ENCODE measurements around the gene ATG4D.
"Not testable (repeated sequence)": the region's sequence is repeated elsewhere in the genome, so short reads cannot be mapped to it uniquely, and the experiment has no call there.

The ATG4D gene

GRCh38 chr19:10518444-10519361 is 25.0 kb upstream of the ATG4D start:
- DNase-seq (ENCODE audit: low read depth in 3 of 3, low spot score in 1 of 3), result no peak

DNA sequence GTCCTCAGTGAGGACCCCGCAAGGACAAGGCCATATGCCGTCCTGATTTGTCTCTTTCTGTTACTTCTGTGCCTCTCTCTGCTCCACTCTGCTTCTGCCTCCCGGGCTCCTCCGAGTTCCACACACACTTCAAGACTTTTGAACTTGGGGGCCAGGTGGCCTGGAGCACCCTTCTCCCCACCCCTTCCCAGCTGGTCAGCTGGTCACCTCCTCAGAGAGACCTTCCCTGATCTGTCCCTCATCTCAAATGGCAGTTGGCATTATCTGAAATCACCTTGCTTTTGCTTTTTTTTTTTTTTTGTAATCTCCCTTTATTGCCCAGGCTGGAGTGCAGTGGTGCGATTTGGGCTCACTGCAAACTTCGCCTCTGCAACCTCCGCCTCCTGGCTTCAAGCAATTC is 24.3 kb upstream of the ATG4D start:
- DNase-seq (ENCODE audit: low read depth in 3 of 3, low spot score in 1 of 3), result no peak

GRCh38 chr19:10520652-10521318 is 22.9 kb upstream of the ATG4D start:
- DNase-seq (ENCODE audit: low read depth in 3 of 3, low spot score in 1 of 3), result no peak

DNA sequence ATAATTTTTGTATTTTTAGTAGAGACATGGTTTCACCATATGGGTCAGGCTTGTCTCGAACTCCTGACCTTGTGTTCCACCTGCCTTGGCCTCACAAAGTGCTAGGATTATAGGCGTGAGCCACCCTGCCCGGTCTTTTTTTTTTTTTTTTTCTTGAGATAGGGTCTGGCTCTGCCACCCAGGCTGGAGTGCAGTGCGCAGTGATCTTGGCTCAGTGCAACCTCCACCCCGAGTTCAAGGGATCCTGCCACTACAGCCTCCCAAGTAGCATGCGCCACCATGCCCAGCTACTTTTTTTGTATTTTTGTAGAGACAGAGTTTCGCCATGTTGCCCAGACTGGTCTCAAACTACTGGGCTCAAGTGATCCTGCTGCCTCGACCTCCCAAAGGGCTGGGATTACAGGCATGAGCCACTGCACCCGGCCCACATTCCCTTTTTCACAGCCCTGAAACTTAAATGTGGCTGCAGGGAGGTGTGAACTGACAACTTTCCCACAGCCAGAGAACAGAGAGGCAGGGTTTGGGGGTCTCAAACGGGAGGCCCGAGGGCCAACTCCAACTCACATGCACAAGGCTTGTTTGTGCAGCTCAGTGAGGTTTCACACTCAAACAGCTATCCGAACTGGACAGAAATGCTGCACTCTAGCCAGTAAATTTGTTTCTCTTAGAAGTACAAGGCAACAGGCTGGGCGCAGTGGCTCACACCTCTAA is 22.1 kb upstream of the ATG4D start:
- DNase-seq (ENCODE audit: low read depth in 3 of 3, low spot score in 1 of 3), result no peak

DNA sequence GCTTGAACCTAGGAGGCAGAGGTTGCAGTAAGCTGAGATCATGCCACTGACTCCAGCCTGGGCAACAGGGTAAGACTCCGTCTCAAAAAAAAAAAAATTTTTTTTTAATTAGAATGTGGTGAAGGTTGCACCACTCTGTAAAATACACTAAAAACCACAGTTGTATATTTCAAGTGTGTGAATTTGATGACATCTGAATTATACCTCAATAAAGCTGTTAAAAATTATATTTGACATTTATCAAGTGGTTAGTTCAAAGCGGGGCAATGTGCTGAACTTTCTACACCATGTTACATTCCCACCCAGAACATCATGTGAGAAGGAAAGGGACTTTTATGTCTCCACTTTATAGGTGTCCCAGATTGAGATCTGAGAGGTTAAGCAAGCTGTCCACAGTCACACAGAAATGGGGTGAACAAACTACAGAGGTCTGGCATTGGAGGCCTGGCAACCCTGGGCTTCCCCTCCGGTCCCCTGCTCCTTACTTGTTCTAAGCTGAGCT is 20.5 kb upstream of the ATG4D start:
- DNase-seq (ENCODE audit: low read depth in 3 of 3, low spot score in 1 of 3), result no peak

DNA sequence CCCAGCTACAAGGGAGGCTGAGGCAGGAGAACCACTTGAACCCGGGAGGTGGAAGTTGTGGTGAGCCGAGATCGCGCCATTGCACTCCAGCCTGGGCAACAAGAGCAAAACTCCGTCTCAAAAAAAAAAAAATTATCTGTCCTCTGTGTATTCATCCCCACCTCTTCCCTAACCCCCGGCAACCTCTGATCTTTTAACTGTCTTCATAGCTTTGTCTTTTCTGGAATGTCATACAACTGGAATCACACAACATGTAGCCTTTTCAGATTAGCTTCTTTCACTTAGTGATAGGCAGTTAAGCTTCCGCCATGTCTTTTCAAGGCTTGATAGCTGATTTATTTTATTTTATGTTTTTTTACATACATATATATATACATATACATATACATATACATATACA is 18.1 kb upstream of the ATG4D start:
- DNase-seq (ENCODE audit: low read depth in 3 of 3, low spot score in 1 of 3), result no peak

DNA sequence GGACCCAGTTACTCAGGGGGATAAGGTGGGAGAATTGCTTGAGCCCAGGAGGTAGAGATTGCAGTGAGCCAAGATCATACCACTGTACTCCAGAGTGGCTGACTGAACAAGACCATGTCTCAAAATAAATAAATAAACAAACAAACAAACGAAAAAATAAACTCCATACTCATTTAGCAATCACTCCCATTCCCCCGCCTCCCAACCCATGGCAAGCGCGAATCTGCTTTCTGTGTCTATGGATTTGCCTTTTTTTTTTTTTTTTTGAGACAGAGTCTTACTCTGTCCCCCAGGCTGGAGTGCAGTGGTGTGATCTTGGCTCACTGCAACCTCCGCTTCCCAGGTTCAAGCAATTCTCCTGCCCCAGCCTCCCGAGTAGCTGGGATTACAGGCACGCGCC is 16.8 kb upstream of the ATG4D start:
- not testable (repeated sequence) for DNase-seq (ENCODE audit: low read depth in 3 of 3, low spot score in 1 of 3)

GRCh38 chr19:10532457-10532856 is 11.2 kb upstream of the ATG4D start:
- DNase-seq (ENCODE audit: low read depth in 3 of 3, low spot score in 1 of 3), result no peak

DNA sequence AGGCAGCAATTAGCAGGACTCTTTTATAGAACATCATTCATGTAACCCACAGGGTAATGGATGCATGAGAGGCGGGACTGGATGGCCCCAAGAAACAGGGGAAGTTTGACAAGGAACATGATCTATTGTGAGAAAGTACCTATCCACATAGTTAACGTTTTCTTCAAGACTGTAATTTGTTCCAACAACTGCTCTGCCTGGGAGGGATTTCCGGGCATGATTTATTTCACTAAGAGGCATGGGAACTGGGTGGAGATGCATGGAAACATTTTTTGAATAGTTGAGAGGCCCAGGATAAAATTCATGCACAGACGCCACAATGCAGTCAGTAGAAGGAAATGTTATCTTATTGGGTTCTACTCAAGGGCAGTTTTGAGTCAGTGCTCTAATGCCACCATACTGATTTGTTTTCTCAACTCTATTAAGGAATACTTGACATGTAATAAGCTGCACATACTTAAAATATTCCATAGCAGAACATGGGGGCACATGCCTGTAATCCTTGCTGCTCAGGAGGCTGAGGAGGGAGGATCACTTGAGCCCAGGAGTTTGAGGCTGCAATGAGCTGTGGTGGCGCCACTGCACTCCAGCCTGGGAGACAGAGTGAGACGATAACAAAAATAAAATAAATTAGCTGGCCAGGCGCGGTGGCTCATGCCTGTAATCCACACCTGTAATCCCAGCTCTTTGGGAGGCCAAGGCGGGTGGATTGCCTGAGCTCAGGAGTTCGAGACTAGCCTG is 9.9 kb upstream of the ATG4D start:
- DNase-seq (ENCODE audit: low read depth in 3 of 3, low spot score in 1 of 3), result no peak

DNA sequence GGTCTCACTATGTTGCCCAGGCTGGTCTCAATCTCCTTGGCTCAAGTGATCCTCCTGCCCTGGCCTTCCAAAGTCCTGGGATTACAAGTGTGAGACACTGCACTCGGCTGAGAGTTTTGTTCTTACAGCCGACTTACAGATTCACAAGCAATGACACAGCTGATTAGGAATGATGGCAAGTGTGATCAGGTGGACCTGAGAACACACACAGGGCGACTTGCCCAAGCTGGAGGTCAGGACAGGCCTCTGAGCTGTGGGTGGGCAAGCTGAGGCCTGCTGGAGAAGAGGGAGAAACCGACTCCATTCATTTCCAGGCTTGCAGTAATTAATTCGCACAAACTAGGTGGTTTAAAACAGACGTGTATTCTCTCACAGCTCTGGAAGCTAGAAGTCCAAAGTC is 8.1 kb upstream of the ATG4D start:
- no peak for DNase-seq (ENCODE audit: low read depth in 3 of 3, low spot score in 1 of 3)

GRCh38 chr19:10537668-10538067 is 6.0 kb upstream of the ATG4D start:
- no peak for DNase-seq (ENCODE audit: low read depth in 3 of 3, low spot score in 1 of 3)

- no peak for DNase-seq (ENCODE audit: low read depth in 3 of 3, low spot score in 1 of 3)
These were observed 5.3 kb upstream of the ATG4D start for GRCh38 chr19:10538204-10538983.

DNA sequence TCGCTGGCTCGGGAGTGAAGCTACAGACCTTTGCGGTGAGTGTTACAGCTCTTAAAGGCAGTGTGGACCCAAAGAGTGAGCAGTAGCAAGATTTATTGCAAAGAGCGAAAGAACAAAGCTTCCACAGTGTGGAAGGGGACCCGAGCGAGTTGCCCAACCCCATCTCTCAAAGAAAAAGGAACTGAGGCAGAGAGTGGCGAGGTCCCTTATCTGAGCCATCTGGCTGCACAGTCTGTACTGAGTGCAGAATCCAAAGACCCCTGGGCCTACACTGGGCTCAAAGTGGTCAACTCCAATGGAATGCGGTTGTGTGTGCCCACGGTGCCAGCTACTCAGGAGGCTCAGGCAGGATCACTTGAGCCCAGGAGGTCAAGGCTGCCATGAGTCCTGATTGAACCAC is 4.7 kb upstream of the ATG4D start:
- not testable (repeated sequence) for DNase-seq (ENCODE audit: low read depth in 3 of 3, low spot score in 1 of 3)

- no peak for DNase-seq (ENCODE audit: low read depth in 3 of 3, low spot score in 1 of 3)
These were observed 665 bp upstream of the ATG4D start for GRCh38 chr19:10543059-10543419.

GRCh38 chr19:10544242-10544752 is 593 bp downstream of the ATG4D start:
- no peak for DNase-seq (ENCODE audit: low read depth in 3 of 3, low spot score in 1 of 3)

DNA sequence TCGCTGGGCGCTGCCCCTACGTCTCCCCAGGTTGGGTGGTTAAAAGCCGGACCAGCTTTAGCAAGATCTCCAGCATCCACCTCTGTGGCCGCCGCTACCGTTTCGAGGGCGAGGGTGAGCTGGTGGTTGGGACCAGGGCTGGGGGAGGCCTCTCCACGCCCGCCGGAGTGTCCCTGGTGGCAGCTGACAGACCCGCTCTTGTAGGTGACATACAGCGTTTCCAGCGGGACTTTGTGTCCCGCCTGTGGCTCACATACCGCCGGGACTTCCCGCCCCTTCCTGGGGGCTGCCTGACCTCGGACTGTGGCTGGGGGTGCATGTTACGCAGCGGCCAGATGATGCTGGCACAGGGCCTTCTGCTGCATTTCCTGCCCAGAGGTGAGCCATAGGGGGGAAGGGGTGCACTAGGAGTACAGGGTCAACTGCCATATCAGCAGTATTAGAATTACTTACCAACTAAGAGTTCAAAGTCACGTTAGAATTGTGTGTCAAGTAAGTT is 1.1 kb downstream of the ATG4D start:
- DNase-seq (ENCODE audit: low read depth in 3 of 3, low spot score in 1 of 3), result no peak

- DNase-seq (ENCODE audit: low read depth in 3 of 3, low spot score in 1 of 3), result no peak
These were observed 3.1 kb downstream of the ATG4D start for GRCh38 chr19:10546817-10547216.

GRCh38 chr19:10548746-10549276 is 5.1 kb downstream of the ATG4D start:
- no peak for DNase-seq (ENCODE audit: low read depth in 3 of 3, low spot score in 1 of 3)

- no peak for DNase-seq (ENCODE audit: low read depth in 3 of 3, low spot score in 1 of 3)
These were observed 6.0 kb downstream of the ATG4D start for GRCh38 chr19:10549733-10550132.

- no peak for DNase-seq (ENCODE audit: low read depth in 3 of 3, low spot score in 1 of 3)
These were observed 6.6 kb downstream of the ATG4D start for GRCh38 chr19:10550336-10550735.
